Type B pancreatic cell (in vitro differentiated cells): ENCODE measurements around the gene ATF6B. TPM values are rescaled to one million over a fixed set of nuclear protein-coding genes. Genes with fewer than 3 reads are reported as not detected.

ENCODE experiments used
- DNase-seq: peaks from one replicate; pipeline ENCODE4 v3.0.0; 2021; ENCODE audit warnings: mixed read lengths; ENCODE audit not compliant: unreplicated experiment; ENCODE audit errors: extremely low spot score
- H3K27ac Mint-ChIP-seq: 2 replicates; pipeline ENCODE4 v1.8.0; 2021; ENCODE audit warnings: mild to moderate bottlenecking, mixed read lengths
- H3K27me3 Mint-ChIP-seq: 2 replicates; pipeline ENCODE4 v1.8.0; 2021; ENCODE audit warnings: mixed read lengths
- H3K36me3 Mint-ChIP-seq: 2 replicates; pipeline ENCODE4 v1.8.0; 2021; ENCODE audit warnings: mixed read lengths
- H3K4me1 Mint-ChIP-seq: one replicate; pipeline ENCODE4 v1.8.0; 2021; ENCODE audit warnings: mixed read lengths; ENCODE audit not compliant: unreplicated experiment
- H3K4me3 Mint-ChIP-seq: 2 replicates; pipeline ENCODE4 v1.8.0; 2021; ENCODE audit warnings: mild to moderate bottlenecking, mixed read lengths
- H3K9me3 Mint-ChIP-seq: 2 replicates; pipeline ENCODE4 v1.8.0; 2021; ENCODE audit warnings: mixed read lengths
- CTCF ChIP-seq: fragments of 200-600 bp; sonication (generic); conservative IDR thresholded peaks from 2 replicates; pipeline ENCODE4 v1.5.0; 2021; ENCODE audit warnings: antibody characterized with exemption, mild to moderate bottlenecking
- total RNA-seq: library from RNA; stranded (reverse); gene quantifications from 2 replicates; pipeline ENCODE4 v1.2.1, GENCODE V29; 2021; ENCODE audit warnings: low replicate concordance

ATF6B gene
- total RNA-seq, 1 donor from 2014 or later, result 95.8 TPM

- Mint-ChIP-seq H3K4me1 (peaks cover 43% of the 10 kb centered on the region), H3K9me3 (no peaks in the 10 kb centered on the region), H3K27me3 (peaks cover 25% of the 10 kb centered on the region), H3K27ac (peak overlapping the region; percentile 65), H3K36me3 (peaks cover 22% of the 10 kb centered on the region), H3K4me3 (no peak overlapping the region)
- no peak for DNase-seq
- no peak for TF ChIP-seq CTCF
These were observed 17.4 kb downstream of the ATF6B start for GRCh38 chr6:32110632-32111031.

- Mint-ChIP-seq H3K27me3 (peaks cover 28% of the 10 kb centered on the region), H3K9me3 (no peaks in the 10 kb centered on the region), H3K36me3 (peaks cover 23% of the 10 kb centered on the region), H3K4me1 (peaks cover 41% of the 10 kb centered on the region), H3K4me3 (peak overlapping the region; percentile 19), H3K27ac (peak overlapping the region; percentile 48)
- no peak for TF ChIP-seq CTCF
- DNase-seq, result no peak
These were observed 18.3 kb downstream of the ATF6B start for GRCh38 chr6:32109765-32110160.

- no peak for DNase-seq
- H3K9me3 Mint-ChIP-seq, result no peaks in the 10 kb centered on the region
- peaks cover 30% of the 10 kb centered on the region for H3K27me3 Mint-ChIP-seq
- peak within 1 kb of the TSS; percentile 50 for H3K27ac Mint-ChIP-seq
- H3K36me3 Mint-ChIP-seq, result peaks cover 21% of the 10 kb centered on the region
- no peak for TF ChIP-seq CTCF
- H3K4me1 Mint-ChIP-seq, result peaks cover 39% of the 10 kb centered on the region
- H3K4me3 Mint-ChIP-seq, result peak within 1 kb of the TSS; percentile 72
These were observed 18.8 kb downstream of the ATF6B start, which contains the start of gene TNXB for GRCh38 chr6:32109114-32109764. Gene TNXB, minus strand, starts transcription at chr6:32109338. Its CDS starts 11,140 bp downstream, at chr6:32098198.

- DNase-seq, result no peak
These were observed 19.3 kb downstream of the ATF6B start for GRCh38 chr6:32108727-32109113.

GRCh38 chr6:32108094-32108627, 19.9 kb downstream of the ATF6B start:
- H3K9me3 Mint-ChIP-seq, result no peaks in the 10 kb centered on the region
- no peak for DNase-seq
- H3K4me1 Mint-ChIP-seq, result peaks cover 33% of the 10 kb centered on the region
- H3K27ac Mint-ChIP-seq, result peak overlapping the region; percentile 74
- H3K27me3 Mint-ChIP-seq, result peaks cover 32% of the 10 kb centered on the region
- TF ChIP-seq CTCF, result no peak
- peaks cover 16% of the 10 kb centered on the region for H3K36me3 Mint-ChIP-seq
- H3K4me3 Mint-ChIP-seq, result peak overlapping the region; percentile 72

More at GRCh38 chr6:32108727-32109113, 19.3 kb downstream of the ATF6B start:
- Mint-ChIP-seq H3K4me1 (peaks cover 39% of the 10 kb centered on the region), H3K9me3 (no peaks in the 10 kb centered on the region), H3K4me3 (peak overlapping the region; percentile 72), H3K27me3 (peaks cover 32% of the 10 kb centered on the region), H3K27ac (peak overlapping the region; percentile 50), H3K36me3 (peaks cover 20% of the 10 kb centered on the region)
- no peak for TF ChIP-seq CTCF
